Adrenal gland (tissue), 5 donors: Measurements from ENCODE around the gene LSM12.

Source experiments
- POLR2A ChIP-seq, 2 donors: fragments of 450-650 bp; IDR thresholded peaks; one replicate each; pipeline ENCODE4 v1.6.1; 2017; ENCODE audit warnings: antibody characterized with exemption in 2 of 2, mild to moderate bottlenecking in 2 of 2, moderate library complexity in 1 of 2
- TF ChIP-seq, protein P1 (sequence below), 6 experiments: fragments of 450-650 bp in 4 of 6; fragments of 200-600 bp in 2 of 6; sonication (generic) in 1 of 6; IDR thresholded peaks; 1 replicate in 5 of 6; 2 replicates in 1 of 6; pipeline versions ENCODE4 v1.5.1 to v1.8.0; 2016 to 2021; ENCODE audit warnings: antibody characterized with exemption in 6 of 6, mild to moderate bottlenecking in 2 of 6, moderate library complexity in 1 of 6
- donor health status: DM: no; HTN: no; CAD: no.

DNA sequence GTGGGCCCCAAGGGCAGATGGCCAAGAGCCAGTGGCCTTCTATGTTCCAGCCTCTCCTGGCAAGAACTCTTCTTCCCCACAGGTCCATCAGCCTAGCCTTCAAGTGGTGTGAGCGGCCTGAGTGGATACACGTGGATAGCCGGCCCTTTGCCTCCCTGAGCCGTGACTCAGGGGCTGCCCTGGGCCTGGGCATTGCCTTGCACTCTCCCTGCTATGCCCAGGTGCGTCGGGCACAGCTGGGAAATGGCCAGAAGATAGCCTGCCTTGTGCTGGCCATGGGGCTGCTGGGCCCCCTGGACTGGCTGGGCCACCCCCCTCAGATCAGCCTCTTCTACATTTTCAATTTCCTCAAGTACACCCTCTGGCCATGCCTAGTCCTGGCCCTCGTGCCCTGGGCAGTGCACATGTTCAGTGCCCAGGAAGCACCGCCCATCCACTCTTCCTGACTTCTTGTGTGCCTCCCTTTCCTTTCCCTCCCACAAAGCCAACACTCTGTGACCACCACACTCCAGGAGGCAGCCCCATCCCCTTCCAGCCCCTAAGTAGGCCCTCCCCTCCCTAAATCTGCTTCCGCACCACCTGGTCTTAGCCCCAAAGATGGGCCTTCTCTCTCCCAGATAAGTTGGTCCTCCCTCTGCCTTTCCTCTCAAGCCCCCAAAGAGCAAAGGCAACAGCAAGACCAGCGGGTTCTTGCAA, 9.3 kb upstream of the LSM12 start:
- TF ChIP-seq, protein P1, sequence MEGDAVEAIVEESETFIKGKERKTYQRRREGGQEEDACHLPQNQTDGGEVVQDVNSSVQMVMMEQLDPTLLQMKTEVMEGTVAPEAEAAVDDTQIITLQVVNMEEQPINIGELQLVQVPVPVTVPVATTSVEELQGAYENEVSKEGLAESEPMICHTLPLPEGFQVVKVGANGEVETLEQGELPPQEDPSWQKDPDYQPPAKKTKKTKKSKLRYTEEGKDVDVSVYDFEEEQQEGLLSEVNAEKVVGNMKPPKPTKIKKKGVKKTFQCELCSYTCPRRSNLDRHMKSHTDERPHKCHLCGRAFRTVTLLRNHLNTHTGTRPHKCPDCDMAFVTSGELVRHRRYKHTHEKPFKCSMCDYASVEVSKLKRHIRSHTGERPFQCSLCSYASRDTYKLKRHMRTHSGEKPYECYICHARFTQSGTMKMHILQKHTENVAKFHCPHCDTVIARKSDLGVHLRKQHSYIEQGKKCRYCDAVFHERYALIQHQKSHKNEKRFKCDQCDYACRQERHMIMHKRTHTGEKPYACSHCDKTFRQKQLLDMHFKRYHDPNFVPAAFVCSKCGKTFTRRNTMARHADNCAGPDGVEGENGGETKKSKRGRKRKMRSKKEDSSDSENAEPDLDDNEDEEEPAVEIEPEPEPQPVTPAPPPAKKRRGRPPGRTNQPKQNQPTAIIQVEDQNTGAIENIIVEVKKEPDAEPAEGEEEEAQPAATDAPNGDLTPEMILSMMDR (IDR thresholded peaks at IDR 0.05) = no peak
- TF ChIP-seq POLR2A (IDR thresholded peaks at IDR 0.05) = no peak
